Thoracic aorta endothelial cell (primary cell): ENCODE measurements around the gene TAS2R40. TPM values are rescaled to one million over a fixed set of nuclear protein-coding genes. Genes with fewer than 3 reads are reported as not detected.

Experiments
- small RNA-seq: library from RNA; depleted of rRNA; stranded (forward); fragments of <200 nt; gene quantifications from one replicate; pipeline ENCODE3, GENCODE V24; 2012
- total RNA-seq: library from RNA; depleted of rRNA; stranded (reverse); fragments of >200 nt; gene quantifications from 2 replicates; pipeline ENCODE4 v1.2.3, GENCODE V29; 2012

Gene TAS2R40
- total RNA-seq = not detected in 2 replicates

DNA sequence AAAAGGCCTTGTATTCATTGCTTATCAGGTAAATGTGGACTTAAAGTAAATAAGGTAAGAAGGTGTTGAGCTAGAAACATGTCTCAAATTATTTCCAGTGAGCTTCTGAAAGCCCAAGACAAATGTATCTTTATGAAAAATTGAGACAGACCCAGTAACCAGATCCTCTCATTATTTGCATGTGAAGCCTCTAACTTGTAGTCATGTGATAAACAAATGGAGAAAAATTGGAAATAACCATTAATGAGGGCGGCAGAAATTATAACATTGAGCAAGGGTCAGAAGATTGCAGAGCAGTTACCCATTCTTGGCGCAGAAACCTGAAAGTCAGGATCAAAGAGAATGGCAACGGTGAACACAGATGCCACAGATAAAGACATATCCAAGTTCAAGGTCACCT is at the start of gene TAS2R40:
TAS2R40 (plus strand) TSS at position 301 of the 400 bp plus-strand sequence; CDS start at position 343, 42 bp downstream.

GRCh38 chr7:143183024-143183423 is 38.8 kb upstream of the TAS2R40 start, which contains the start of gene TAS2R39:
Gene TAS2R39 (plus strand): TSS chr7:143183419. CDS start chr7:143183419, 0 bp downstream.

DNA sequence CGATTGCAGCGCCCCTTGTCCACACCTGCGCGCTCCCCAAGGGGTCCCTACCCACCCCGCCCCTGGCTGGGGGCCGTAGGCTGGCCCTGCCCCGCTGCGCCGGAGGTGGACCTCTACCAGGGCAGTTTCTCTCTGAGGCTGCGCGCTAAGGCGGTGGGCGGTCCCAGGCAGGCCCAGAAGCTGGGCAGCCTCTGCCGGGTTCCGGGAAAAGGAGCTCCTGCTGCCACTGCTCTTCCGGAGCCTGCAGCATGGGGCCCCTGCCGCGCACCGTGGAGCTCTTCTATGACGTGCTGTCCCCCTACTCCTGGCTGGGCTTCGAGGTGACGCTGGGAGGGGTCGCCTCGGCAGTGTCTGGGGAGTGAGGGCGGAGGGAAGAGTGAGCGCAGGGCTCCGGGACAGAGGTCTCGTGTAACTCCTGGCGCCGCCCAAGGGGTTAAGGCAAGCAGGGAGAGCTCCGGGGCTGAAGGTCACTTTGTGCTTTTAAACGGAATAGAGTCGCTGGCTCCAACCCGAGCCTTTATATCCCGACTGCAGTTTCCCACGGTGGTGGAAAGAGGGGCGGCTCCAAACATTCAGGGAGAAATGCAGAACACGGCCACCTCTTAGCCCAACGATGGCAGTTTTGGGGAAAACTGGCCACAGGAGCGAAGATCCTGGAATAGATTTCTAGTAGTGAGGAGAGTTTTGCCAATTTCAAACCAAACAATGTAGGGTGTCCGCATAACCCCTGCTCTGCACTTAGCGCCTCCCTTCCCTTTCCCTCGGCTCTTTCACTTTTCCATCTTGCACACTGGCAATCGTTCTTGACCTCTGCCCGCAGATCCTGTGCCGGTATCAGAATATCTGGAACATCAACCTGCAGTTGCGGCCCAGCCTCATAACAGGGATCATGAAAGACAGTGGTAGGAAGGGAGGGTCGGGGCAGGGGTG is 41.7 kb downstream of the TAS2R40 start, which contains the start of gene GSTK1:
GSTK1 (plus strand) TSS at position 176 of the 930 bp plus-strand sequence; CDS start at position 249, 73 bp downstream.

Small RNAs within 50 kb of the gene (small RNA-seq; reads per million reads assigned to genes)
- not detected for gene AC073342.3

Other genes starting within 250 kb of the TAS2R40 start
- 0.27 TPM in 1 of 2 replicates, not detected in the other for gene OR9A2, start 194.9 kb upstream of the TAS2R40 start, total RNA-seq
- not detected in 2 replicates for gene OR6V1, start 169.7 kb upstream of the TAS2R40 start, total RNA-seq
- not detected in 2 replicates for gene PIP, start 90.0 kb upstream of the TAS2R40 start, total RNA-seq
- gene TAS2R39, start 38.6 kb upstream of the TAS2R40 start, total RNA-seq = not detected in 2 replicates
- 58.6 and 66.1 TPM in 2 replicates for gene GSTK1, start 41.4 kb downstream of the TAS2R40 start, total RNA-seq
- not detected in 2 replicates for gene TMEM139, start 62.9 kb downstream of the TAS2R40 start, total RNA-seq
- gene CASP2, start 66.3 kb downstream of the TAS2R40 start, total RNA-seq = 20.1 and 26.9 TPM in 2 replicates
- not detected in 2 replicates for gene CLCN1, start 94.1 kb downstream of the TAS2R40 start, total RNA-seq
- gene FAM131B, start 140.7 kb downstream of the TAS2R40 start, total RNA-seq = 0.93 TPM in 2 replicates
- 78.3 and 95.2 TPM in 2 replicates for gene ZYX, start 159.3 kb downstream of the TAS2R40 start, total RNA-seq
- gene EPHA1, start 186.8 kb downstream of the TAS2R40 start, total RNA-seq = under 0.01 TPM in 1 of 2 replicates, not detected in the other
- gene TAS2R60, start 221.4 kb downstream of the TAS2R40 start, total RNA-seq = not detected in 2 replicates